RWPE1 (cell line): ENCODE results near the gene BCAP31.

Source experiments
- CTCF ChIA-PET: fragments of 350-600 bp; sonication (Branson Sonifier 250); formaldehyde crosslinking; extraction: SDS; loops from one replicate; lab custom pipeline; 2021; lab: Yijun Ruan, JAX
- POLR2A ChIA-PET: fragments of 400-600 bp; formaldehyde crosslinking; extraction: SDS; loops from one replicate; lab custom pipeline; 2020; ENCODE audit warnings: antibody characterized with exemption; ENCODE audit not compliant: low non-redundant PET; lab: Yijun Ruan, JAX
- DNase-seq: peaks from one replicate; pipeline ENCODE4 v3.0.0; 2012; ENCODE audit warnings: low spot score
- H3K27ac ChIP-seq: fragments of 450-650 bp; 2 replicates; pipeline ENCODE4 v1.5.1; 2017
- CTCF ChIP-seq: fragments of 450-650 bp; conservative IDR thresholded peaks from 2 replicates; pipeline ENCODE4 v1.5.1; 2017; ENCODE audit warnings: low read depth, mild to moderate bottlenecking

Gene BCAP31

DNA sequence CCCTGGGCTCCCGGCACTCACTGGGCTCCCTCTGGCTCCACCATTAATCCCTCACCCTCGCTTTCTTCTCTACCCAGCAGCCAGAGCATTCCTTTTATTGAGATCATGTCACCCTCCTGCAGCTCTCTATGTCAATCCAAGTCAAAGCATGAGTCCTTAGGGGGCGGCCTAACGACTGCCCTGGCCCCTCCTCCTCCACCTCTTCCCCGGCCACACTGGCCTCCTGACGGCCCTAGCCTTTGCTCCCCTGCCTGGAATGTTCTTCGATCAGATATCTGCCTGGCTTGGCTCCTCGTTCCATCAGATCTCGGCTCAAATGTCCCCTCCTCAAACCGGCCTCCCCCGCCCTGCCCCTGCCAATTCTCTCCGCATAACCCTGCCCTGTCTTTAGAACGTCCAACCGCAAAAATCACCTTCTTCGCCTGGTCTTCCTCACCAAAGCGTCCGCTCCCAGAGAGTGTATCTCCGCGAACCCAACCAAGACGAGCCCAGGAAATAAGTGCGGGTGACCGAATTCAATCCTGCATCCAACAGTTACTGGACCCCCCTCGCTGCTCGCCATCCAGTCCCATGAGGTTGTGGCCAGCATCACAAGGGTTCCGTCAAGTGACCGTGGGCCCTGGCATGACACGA lies 49.9 kb downstream of the BCAP31 start:
- POLR2A ChIA-PET: no interaction called here
- H3K27ac ChIP-seq: no peak overlapping the region
- TF ChIP-seq CTCF: no peak
- CTCF ChIA-PET: no interaction called here
- DNase-seq: no peak

DNA sequence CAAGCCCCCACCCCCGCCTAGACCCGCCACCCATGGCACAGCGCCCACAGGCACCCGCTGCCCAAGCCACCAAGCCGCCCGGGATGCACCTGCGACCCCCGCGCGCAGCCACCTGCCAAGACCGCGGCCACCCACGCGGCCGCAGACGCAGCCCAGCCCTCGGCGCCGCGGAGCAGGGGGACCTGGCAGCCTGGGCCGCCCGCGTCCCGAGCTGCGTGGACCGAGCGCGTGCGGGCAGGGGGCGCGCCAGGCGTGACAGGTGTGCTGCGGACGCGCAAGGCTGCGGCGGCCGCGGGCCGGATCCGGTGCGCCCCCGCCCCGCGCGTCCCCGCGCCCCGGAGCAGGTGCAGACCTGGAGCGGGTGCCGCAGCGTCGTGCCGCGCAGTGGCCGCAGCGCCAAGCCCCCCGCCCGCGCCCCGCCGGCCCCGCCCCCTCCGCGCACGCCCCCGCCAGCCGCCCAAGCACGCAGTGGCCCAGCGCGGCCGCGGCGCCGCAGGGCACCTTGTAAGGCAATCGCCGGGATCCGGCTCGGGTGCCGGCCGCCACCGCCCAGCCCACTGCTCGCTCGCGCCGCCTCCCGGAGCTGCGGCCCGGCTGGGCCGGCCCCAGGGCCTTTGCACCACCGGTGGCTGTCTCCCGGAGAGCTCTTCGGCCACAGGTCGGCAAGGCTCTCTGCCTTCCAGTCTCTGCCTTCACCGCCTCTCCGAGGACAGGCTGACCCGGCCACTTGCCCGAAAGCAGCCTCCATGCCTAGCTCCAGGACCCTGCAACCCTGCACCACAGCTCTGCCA lies 50.6 kb downstream of the BCAP31 start, which contains the start of gene PNCK:
PNCK (minus strand) TSS at position 386 of the 791 bp plus-strand sequence. CDS start 737 bp downstream, outside the sequence.
- DNase-seq: no peak
- CTCF ChIA-PET: no interaction called here
- TF ChIP-seq CTCF: no peak
- no peak within 1 kb of the TSS for H3K27ac ChIP-seq
- POLR2A ChIA-PET: no interaction called here

GRCh38 chrX:153672531-153673427 lies 51.4 kb downstream of the BCAP31 start:
- POLR2A ChIA-PET: no interaction called here
- no peak for DNase-seq
- no peak overlapping the region for H3K27ac ChIP-seq
- no peak for TF ChIP-seq CTCF
- CTCF ChIA-PET: no interaction called here

DNA sequence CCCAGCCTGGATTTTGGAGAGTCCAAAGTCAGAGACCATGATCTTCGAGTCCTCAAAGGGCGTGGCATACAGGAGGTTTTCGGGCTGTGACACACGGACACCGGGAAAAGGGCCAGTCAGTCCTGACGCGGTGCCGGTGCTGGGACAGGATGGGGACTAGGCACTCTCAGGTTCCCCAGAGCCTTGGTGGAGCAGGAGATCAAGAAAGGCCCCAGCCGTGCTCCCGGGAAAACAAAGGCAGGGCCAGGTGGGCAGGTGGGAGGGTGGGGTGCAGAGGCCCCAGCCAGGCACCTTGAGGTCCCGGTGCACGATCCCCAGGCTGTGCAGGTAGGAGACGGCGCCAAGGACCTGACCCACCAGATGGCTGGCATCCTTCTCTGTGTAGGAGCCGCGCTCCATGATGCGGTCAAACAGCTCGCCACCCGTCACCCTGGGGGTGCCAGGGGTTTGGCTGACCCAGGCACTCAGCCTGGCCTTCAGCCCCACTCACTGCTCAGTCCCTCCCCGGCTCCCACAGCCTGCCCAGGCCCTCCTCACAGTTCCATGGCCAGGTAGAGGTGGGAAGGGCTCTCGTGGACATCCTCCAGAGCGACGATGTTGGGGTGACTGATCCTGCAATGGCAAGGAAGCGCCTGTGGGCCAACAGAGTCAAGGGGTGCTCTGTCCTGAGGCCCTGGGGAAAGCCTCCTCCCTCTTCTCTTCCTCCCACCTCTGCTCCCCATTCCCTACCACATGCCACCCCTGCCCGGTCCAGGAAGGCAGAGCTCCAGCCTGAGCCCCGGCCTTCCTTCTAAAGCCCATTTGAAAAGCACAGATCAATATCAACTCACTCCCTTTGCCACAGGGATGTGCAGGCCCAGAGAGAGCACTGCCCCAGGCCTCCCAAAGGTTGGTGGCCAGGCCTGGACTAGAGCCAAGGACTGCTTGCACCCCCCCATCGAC lies 52.3 kb downstream of the BCAP31 start:
- no peak overlapping the region for H3K27ac ChIP-seq
- CTCF ChIA-PET: no interaction called here
- POLR2A ChIA-PET: no interaction called here
- no peak for DNase-seq
- TF ChIP-seq CTCF: no peak

- ChIA-PET CTCF (interaction anchor here (0.6 kb wide), 1 partner anchor 52 kb away, joined by 3 read pairs; no protein-coding TSS in a partner anchor), POLR2A (no interaction called here)
- TF ChIP-seq CTCF: no peak
- DNase-seq: no peak
- H3K27ac ChIP-seq: no peak overlapping the region
These were observed 53.2 kb downstream of the BCAP31 start for GRCh38 chrX:153670748-153671588.
